HEK293 (cell line): ENCODE results near the gene PAX7.

Source experiments
- CTCF ChIA-PET: fragments of 350-600 bp; formaldehyde crosslinking; extraction: SDS; loops from one replicate; lab custom pipeline; 2021; ENCODE audit warnings: antibody characterized with exemption; lab: Yijun Ruan, JAX
- POLR2A ChIA-PET: fragments of 300-600 bp; formaldehyde crosslinking; extraction: SDS; loops from one replicate; lab custom pipeline; 2020; ENCODE audit warnings: antibody characterized with exemption, inconsistent platforms; lab: Yijun Ruan, JAX
- H3K27ac ChIP-seq: fragments of 200-500 bp; sonication (Bioruptor generic); 2 replicates; pipeline ENCODE4 v1.5.1; 2014; ENCODE audit warnings: low read depth, low read length, control low read depth, inconsistent platforms; ENCODE audit errors: extremely low read depth
- H3K36me3 ChIP-seq, 2 experiments: fragments of 200-500 bp in 1 of 2; sonication (Bioruptor generic) in 1 of 2; 1 replicate in 1 of 2; 2 replicates in 1 of 2; pipeline ENCODE4 v1.5.1; 2014 to 2017; ENCODE audit warnings: inconsistent platforms in 2 of 2, low read length in 2 of 2; ENCODE audit not compliant: control insufficient read depth in 2 of 2, insufficient read depth in 1 of 2
- H3K4me1 ChIP-seq: fragments of 200-500 bp; sonication (Bioruptor generic); 2 replicates; pipeline ENCODE4 v1.5.1; 2014; ENCODE audit warnings: mild to moderate bottlenecking, low read length, inconsistent platforms; ENCODE audit not compliant: control insufficient read depth, insufficient read depth
- H3K4me3 ChIP-seq: 2 replicates; pipeline ENCODE4 v1.5.1; 2011; ENCODE audit warnings: low read depth, mild to moderate bottlenecking, control low read depth, low read length, moderate library complexity
- H3K9me3 ChIP-seq: fragments of 200-500 bp; sonication (Bioruptor generic); 2 replicates; pipeline ENCODE4 v1.5.1; 2014; ENCODE audit warnings: low read depth, low read length, inconsistent platforms; ENCODE audit not compliant: control insufficient read depth, insufficient read depth
- EGR2 ChIP-seq: fragments of 450-650 bp; formaldehyde crosslinking; IDR thresholded peaks from 2 replicates; pipeline ENCODE4 v1.5.1; 2016; ENCODE audit warnings: low read depth, missing biosample characterization, missing genetic modification characterization
- FEZF1 ChIP-seq: fragments of 450-650 bp; formaldehyde crosslinking; IDR thresholded peaks from 2 replicates; pipeline ENCODE4 v1.5.1; 2016; ENCODE audit warnings: missing biosample characterization, missing genetic modification characterization
- GFI1B ChIP-seq: fragments of 450-650 bp; formaldehyde crosslinking; IDR thresholded peaks from 2 replicates; pipeline ENCODE4 v1.5.1; 2016; ENCODE audit warnings: missing biosample characterization, missing genetic modification characterization
- GLIS1 ChIP-seq: fragments of 450-650 bp; formaldehyde crosslinking; IDR thresholded peaks from 2 replicates; pipeline ENCODE4 v1.5.1; 2016; ENCODE audit warnings: missing biosample characterization, missing genetic modification characterization
- HOXA7 ChIP-seq: sonication (generic); formaldehyde crosslinking; IDR thresholded peaks from 2 replicates; pipeline ENCODE4 v1.8.1; 2022; ENCODE audit warnings: missing genetic modification reagents, borderline replicate concordance
- IKZF3 ChIP-seq: fragments of 450-650 bp; IDR thresholded peaks from 2 replicates; pipeline ENCODE4 v1.5.0; 2018; ENCODE audit warnings: missing biosample characterization, mild to moderate bottlenecking, missing genetic modification characterization, moderate library complexity
- KLF9 ChIP-seq: fragments of 450-650 bp; formaldehyde crosslinking; IDR thresholded peaks from 2 replicates; pipeline ENCODE4 v1.5.1; 2016; ENCODE audit warnings: missing biosample characterization, missing genetic modification characterization, low read depth
- OSR2 ChIP-seq: fragments of 450-650 bp; formaldehyde crosslinking; IDR thresholded peaks from 2 replicates; pipeline ENCODE4 v1.5.1; 2016; ENCODE audit warnings: missing biosample characterization, missing genetic modification characterization
- RBAK ChIP-seq: fragments of 450-650 bp; formaldehyde crosslinking; IDR thresholded peaks from 2 replicates; pipeline ENCODE4 v1.5.1; 2016; ENCODE audit warnings: missing biosample characterization, missing genetic modification characterization
- SP7 ChIP-seq: fragments of 450-650 bp; formaldehyde crosslinking; IDR thresholded peaks from 2 replicates; pipeline ENCODE4 v1.5.1; 2016; ENCODE audit warnings: missing biosample characterization, missing genetic modification characterization
- WT1 ChIP-seq: fragments of 450-650 bp; formaldehyde crosslinking; IDR thresholded peaks from 2 replicates; pipeline ENCODE4 v1.5.1; 2016; ENCODE audit warnings: missing biosample characterization, missing genetic modification characterization
- YY1 ChIP-seq: fragments of 450-650 bp; formaldehyde crosslinking; IDR thresholded peaks from 2 replicates; pipeline ENCODE4 v1.5.1; 2018; ENCODE audit warnings: missing biosample characterization, missing genetic modification characterization
- ZFHX2 ChIP-seq: fragments of 450-650 bp; formaldehyde crosslinking; conservative IDR thresholded peaks from 2 replicates; pipeline ENCODE4 v1.5.1; 2016; ENCODE audit warnings: missing biosample characterization, missing genetic modification characterization
- ZIC2 ChIP-seq: fragments of 450-650 bp; formaldehyde crosslinking; IDR thresholded peaks from 2 replicates; pipeline ENCODE4 v1.5.1; 2016; ENCODE audit warnings: missing biosample characterization, missing genetic modification characterization
- ZNF19 ChIP-seq: fragments of 450-650 bp; formaldehyde crosslinking; IDR thresholded peaks from 2 replicates; pipeline ENCODE4; 2016; ENCODE audit warnings: missing biosample characterization, missing genetic modification characterization, low read depth
- ZNF341 ChIP-seq: fragments of 450-650 bp; formaldehyde crosslinking; IDR thresholded peaks from 2 replicates; pipeline ENCODE4; 2016; ENCODE audit warnings: low read depth, missing biosample characterization, missing genetic modification characterization
- ZNF530 ChIP-seq: fragments of 450-650 bp; formaldehyde crosslinking; IDR thresholded peaks from 2 replicates; pipeline ENCODE4 v1.5.1; 2016; ENCODE audit warnings: low read depth, missing biosample characterization, missing genetic modification characterization
- ZNF558 ChIP-seq: fragments of 450-650 bp; formaldehyde crosslinking; IDR thresholded peaks from 2 replicates; pipeline ENCODE4 v1.5.1; 2016; ENCODE audit warnings: missing biosample characterization, missing genetic modification characterization
- ZNF843 ChIP-seq: fragments of 450-650 bp; formaldehyde crosslinking; IDR thresholded peaks from 2 replicates; pipeline ENCODE4 v1.5.1; 2016; ENCODE audit warnings: missing biosample characterization, missing genetic modification characterization
- TF ChIP-seq, protein P1 (sequence below): fragments of 450-650 bp; formaldehyde crosslinking; IDR thresholded peaks from 2 replicates; pipeline ENCODE4 v1.5.1; 2016; ENCODE audit warnings: missing biosample characterization, missing genetic modification characterization
- TF ChIP-seq, protein P2 (sequence below): fragments of 450-650 bp; formaldehyde crosslinking; IDR thresholded peaks from 2 replicates; pipeline ENCODE4 v1.5.1; 2016; ENCODE audit warnings: missing biosample characterization, missing genetic modification characterization
- TF ChIP-seq, protein P3 (sequence below): fragments of 450-650 bp; formaldehyde crosslinking; IDR thresholded peaks from 2 replicates; pipeline ENCODE4 v1.5.1; 2016; ENCODE audit warnings: missing biosample characterization, missing genetic modification characterization
- TF ChIP-seq, protein P4 (sequence below): fragments of 450-650 bp; formaldehyde crosslinking; IDR thresholded peaks from 2 replicates; pipeline ENCODE4 v1.5.1; 2016; ENCODE audit warnings: missing biosample characterization, missing genetic modification characterization

PAX7 gene

DNA sequence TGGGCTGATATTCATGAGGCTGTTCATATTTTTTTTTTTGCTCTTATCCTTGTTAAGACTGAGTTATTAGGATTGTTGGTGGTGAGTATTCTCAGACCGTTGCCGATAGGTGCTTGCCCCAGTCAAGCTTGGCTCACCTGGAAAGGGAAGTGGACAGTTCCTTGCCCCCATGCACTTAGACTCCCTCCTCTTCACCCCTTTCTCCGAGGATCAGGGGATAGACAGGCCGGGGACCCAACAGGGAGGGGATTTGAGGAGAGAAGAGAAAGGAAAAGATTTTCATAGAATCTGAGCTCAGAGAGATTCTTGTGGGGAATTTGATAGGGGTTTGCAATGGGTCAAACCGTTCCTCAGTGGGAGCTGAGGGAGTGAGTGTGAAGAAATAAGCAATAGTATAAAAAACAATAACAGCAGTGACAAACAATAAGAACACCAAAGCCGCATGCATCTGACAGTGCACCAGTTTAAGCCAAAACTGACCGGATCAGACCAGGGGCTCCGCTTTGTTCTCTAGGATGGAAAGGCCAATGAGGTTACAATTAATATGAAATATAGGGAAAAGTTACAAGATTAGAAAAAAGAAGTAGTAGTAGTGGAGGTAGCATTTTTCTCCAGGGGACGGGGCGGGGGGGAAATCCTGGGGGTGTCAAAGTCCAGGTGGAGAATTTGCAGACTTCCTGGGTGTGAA is 8.9 kb downstream of the PAX7 start (continued):
- TF ChIP-seq HOXA7 (CRISPR knock-in tag) = no peak
- TF ChIP-seq, protein P1, sequence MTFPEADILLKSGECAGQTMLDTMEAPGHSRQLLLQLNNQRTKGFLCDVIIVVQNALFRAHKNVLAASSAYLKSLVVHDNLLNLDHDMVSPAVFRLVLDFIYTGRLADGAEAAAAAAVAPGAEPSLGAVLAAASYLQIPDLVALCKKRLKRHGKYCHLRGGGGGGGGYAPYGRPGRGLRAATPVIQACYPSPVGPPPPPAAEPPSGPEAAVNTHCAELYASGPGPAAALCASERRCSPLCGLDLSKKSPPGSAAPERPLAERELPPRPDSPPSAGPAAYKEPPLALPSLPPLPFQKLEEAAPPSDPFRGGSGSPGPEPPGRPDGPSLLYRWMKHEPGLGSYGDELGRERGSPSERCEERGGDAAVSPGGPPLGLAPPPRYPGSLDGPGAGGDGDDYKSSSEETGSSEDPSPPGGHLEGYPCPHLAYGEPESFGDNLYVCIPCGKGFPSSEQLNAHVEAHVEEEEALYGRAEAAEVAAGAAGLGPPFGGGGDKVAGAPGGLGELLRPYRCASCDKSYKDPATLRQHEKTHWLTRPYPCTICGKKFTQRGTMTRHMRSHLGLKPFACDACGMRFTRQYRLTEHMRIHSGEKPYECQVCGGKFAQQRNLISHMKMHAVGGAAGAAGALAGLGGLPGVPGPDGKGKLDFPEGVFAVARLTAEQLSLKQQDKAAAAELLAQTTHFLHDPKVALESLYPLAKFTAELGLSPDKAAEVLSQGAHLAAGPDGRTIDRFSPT (tag by site-specific recombination) = no peak
- no peak for TF ChIP-seq ZNF19 (tag by site-specific recombination)
- TF ChIP-seq ZNF558 (tag by site-specific recombination) = no peak

DNA sequence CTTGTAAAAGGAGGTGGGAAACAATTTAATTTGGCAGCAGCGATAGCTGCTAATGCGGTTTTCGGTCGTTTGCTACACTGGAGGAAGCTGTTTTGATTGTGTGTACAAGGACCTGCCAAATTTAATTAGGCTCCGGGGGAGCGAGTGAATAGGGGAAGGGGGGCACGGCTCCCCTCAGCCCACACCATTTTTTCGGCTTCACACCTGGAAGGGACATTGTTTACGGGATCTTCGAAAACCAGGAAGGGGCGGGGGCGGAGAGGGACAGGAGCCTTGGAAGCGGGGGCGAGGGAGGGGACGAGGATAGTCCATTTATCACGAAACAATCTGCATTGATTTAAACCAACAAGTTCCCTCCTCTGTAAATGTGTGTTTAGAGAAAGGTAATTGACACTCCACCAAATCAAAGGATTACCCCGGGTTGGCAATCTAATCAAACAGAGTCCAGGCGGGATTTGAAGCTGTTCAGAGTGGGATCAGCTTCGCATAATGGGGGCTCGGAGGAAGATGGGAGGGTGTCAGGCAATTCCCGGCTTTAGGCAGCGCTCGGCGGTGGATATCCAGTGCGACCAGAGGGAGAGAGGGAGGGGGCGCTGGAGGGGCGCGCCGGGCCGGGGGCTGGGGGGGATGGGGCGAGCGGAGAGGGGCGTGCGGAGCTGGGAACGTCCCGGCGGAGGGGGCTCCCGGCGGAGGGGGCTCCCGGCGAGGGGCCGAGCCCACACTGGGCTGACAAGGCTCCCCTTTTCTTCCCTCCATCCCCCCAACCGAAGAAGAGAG is 9.8 kb downstream of the PAX7 start:
- ChIA-PET CTCF (interaction anchor here (1.6 kb wide), 1 partner anchor 44 kb away, joined by 4 read pairs; no protein-coding TSS in a partner anchor), POLR2A (interaction anchor here (0.7 kb wide), 1 partner anchor 31 kb away, joined by 4 read pairs; no protein-coding TSS in a partner anchor)
- peak overlapping the region; percentile 30; the same call in 1 of the 2 replicates for H3K4me3 ChIP-seq
- H3K27ac ChIP-seq = no peak overlapping the region; the same call in 1 of the 2 replicates
- peaks cover 17% of the 10 kb centered on the region for H3K4me1 ChIP-seq
- H3K36me3 ChIP-seq = no peaks in the 10 kb centered on the region
- H3K9me3 ChIP-seq = no peaks in the 10 kb centered on the region
- TF ChIP-seq, protein P2, sequence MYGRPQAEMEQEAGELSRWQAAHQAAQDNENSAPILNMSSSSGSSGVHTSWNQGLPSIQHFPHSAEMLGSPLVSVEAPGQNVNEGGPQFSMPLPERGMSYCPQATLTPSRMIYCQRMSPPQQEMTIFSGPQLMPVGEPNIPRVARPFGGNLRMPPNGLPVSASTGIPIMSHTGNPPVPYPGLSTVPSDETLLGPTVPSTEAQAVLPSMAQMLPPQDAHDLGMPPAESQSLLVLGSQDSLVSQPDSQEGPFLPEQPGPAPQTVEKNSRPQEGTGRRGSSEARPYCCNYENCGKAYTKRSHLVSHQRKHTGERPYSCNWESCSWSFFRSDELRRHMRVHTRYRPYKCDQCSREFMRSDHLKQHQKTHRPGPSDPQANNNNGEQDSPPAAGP (tag by site-specific recombination) = peak; percentile 44; the same call in 1 of the 2 replicates
- TF ChIP-seq, protein P3, sequence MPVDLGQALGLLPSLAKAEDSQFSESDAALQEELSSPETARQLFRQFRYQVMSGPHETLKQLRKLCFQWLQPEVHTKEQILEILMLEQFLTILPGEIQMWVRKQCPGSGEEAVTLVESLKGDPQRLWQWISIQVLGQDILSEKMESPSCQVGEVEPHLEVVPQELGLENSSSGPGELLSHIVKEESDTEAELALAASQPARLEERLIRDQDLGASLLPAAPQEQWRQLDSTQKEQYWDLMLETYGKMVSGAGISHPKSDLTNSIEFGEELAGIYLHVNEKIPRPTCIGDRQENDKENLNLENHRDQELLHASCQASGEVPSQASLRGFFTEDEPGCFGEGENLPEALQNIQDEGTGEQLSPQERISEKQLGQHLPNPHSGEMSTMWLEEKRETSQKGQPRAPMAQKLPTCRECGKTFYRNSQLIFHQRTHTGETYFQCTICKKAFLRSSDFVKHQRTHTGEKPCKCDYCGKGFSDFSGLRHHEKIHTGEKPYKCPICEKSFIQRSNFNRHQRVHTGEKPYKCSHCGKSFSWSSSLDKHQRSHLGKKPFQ = peak; percentile 94
- TF ChIP-seq GFI1B (tag by site-specific recombination) (peak; percentile 67), GLIS1 (tag by site-specific recombination) (peak; percentile 94), ZNF19 (tag by site-specific recombination) (no peak), YY1 (tag by site-specific recombination) (no peak), FEZF1 (tag by site-specific recombination) (peak; percentile 46; the same call in 1 of the 2 replicates), RBAK (no peak), ZNF341 (tag by site-specific recombination) (0 out of 2 replicates have a peak, but pooled peaks have one; percentile 23), IKZF3 (tag by site-specific recombination) (0 out of 2 replicates have a peak, but pooled peaks have one; percentile 20), OSR2 (peak; percentile 74), ZNF843 (tag by site-specific recombination) (0 out of 2 replicates have a peak, but pooled peaks have one; percentile 16), WT1 (tag by site-specific recombination) (peak; percentile 79), SP7 (peak; percentile 81), ZFHX2 (tag by site-specific recombination) (peak; percentile 80), EGR2 (peak; percentile 82), ZIC2 (tag by site-specific recombination) (0 out of 2 replicates have a peak, but pooled peaks have one; percentile 15), KLF9 (tag by site-specific recombination) (0 out of 2 replicates have a peak, but pooled peaks have one; percentile 7), ZNF530 (tag by site-specific recombination) (no peak)
- TF ChIP-seq, protein P4, sequence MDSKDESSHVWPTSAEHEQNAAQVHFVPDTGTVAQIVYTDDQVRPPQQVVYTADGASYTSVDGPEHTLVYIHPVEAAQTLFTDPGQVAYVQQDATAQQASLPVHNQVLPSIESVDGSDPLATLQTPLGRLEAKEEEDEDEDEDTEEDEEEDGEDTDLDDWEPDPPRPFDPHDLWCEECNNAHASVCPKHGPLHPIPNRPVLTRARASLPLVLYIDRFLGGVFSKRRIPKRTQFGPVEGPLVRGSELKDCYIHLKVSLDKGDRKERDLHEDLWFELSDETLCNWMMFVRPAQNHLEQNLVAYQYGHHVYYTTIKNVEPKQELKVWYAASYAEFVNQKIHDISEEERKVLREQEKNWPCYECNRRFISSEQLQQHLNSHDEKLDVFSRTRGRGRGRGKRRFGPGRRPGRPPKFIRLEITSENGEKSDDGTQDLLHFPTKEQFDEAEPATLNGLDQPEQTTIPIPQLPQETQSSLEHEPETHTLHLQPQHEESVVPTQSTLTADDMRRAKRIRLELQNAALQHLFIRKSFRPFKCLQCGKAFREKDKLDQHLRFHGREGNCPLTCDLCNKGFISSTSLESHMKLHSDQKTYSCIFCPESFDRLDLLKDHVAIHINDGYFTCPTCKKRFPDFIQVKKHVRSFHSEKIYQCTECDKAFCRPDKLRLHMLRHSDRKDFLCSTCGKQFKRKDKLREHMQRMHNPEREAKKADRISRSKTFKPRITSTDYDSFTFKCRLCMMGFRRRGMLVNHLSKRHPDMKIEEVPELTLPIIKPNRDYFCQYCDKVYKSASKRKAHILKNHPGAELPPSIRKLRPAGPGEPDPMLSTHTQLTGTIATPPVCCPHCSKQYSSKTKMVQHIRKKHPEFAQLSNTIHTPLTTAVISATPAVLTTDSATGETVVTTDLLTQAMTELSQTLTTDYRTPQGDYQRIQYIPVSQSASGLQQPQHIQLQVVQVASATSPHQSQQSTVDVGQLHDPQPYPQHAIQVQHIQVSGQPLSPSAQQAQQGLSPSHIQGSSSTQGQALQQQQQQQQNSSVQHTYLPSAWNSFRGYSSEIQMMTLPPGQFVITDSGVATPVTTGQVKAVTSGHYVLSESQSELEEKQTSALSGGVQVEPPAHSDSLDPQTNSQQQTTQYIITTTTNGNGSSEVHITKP = peak; percentile 85
